Measurements from ENCODE around the gene OGFR.
A peak's percentile ranks its signal among the peaks of the same experiment; 100 is the strongest.

OGFR gene

DNA sequence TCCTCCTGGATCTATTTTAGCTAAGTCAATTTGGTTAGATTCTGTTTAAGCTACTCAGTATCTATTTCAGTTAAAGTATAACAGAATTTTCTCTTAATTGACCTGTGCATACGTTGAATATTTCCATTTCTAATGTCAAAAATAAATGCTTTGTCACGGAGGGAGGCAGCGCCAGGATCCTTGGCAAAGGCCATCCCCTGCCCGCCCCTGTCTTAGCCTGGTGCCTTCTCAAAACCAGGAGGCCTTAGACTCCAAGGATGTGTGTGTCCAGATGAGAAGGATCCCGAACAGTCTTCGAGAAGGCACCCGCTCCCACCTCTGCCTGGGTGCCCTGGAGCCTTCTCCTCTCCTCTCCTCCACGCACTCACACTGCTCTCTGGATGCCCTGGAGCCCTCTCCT, 34.6 kb downstream of the OGFR start:
- ChIA-PET CTCF (interaction anchor here (1.4 kb wide), 1 partner anchor 170 kb away, joined by 6 read pairs; no protein-coding TSS in a partner anchor), POLR2A (no interaction called here)
- no peaks in the 10 kb centered on the region for H3K9me3 ChIP-seq (ENCODE audit: control insufficient read depth, insufficient read depth, low read depth, low read length)
- H3K36me3 ChIP-seq (ENCODE audit: control insufficient read depth in 2 of 2, insufficient read depth in 1 of 2, low read length in 2 of 2), result peaks cover 0 to 44% of the 10 kb centered on the region in 2 experiments; a peak in 2 of 3 replicates
- no peak overlapping the region for H3K27ac ChIP-seq (ENCODE audit: extremely low read depth, low read depth, low read length)
- 0 out of 2 replicates have a peak, but pooled peaks cover 3% of the 10 kb centered on the region for H3K4me1 ChIP-seq (ENCODE audit: control insufficient read depth, insufficient read depth, low read length)
- TF ChIP-seq PRDM6 (tag by site-specific recombination; IDR thresholded peaks at IDR 0.05), result no peak
- TF ChIP-seq ZFHX2 (tag by site-specific recombination; conservative IDR thresholded peaks at IDR 0.05), result no peak
- TF ChIP-seq ZNF580 (tag by site-specific recombination; IDR thresholded peaks at IDR 0.05), result no peak
- no peak for TF ChIP-seq OSR2 (tag by site-specific recombination; IDR thresholded peaks at IDR 0.05)
- no peak for TF ChIP-seq ZBTB48 (tag by site-specific recombination; IDR thresholded peaks at IDR 0.05)
- TF ChIP-seq ZNF626 (tag by site-specific recombination; IDR thresholded peaks at IDR 0.05), result no peak
- TF ChIP-seq ZNF654 (tag by site-specific recombination; IDR thresholded peaks at IDR 0.05; ENCODE audit: low read depth), result no peak
- no peak overlapping the region for H3K4me3 ChIP-seq (ENCODE audit: low read depth, low read length)

- peaks cover 0 to 44% of the 10 kb centered on the region in 2 experiments; a peak in 2 of 3 replicates for H3K36me3 ChIP-seq (ENCODE audit: control insufficient read depth in 2 of 2, insufficient read depth in 1 of 2, low read length in 2 of 2)
- POLR2A ChIA-PET, result no interaction called here
- CTCF ChIA-PET, result no interaction called here
Measured at GRCh38 chr20:62839816-62840215, 35.2 kb downstream of the OGFR start.

More at GRCh38 chr20:62839816-62840215, 35.2 kb downstream of the OGFR start:
- H3K27ac ChIP-seq (ENCODE audit: extremely low read depth, low read depth, low read length), result no peak overlapping the region
- H3K4me1 ChIP-seq (ENCODE audit: control insufficient read depth, insufficient read depth, low read length), result 0 out of 2 replicates have a peak, but pooled peaks cover 3% of the 10 kb centered on the region
- no peaks in the 10 kb centered on the region for H3K9me3 ChIP-seq (ENCODE audit: control insufficient read depth, insufficient read depth, low read depth, low read length)
- TF ChIP-seq, protein P1, sequence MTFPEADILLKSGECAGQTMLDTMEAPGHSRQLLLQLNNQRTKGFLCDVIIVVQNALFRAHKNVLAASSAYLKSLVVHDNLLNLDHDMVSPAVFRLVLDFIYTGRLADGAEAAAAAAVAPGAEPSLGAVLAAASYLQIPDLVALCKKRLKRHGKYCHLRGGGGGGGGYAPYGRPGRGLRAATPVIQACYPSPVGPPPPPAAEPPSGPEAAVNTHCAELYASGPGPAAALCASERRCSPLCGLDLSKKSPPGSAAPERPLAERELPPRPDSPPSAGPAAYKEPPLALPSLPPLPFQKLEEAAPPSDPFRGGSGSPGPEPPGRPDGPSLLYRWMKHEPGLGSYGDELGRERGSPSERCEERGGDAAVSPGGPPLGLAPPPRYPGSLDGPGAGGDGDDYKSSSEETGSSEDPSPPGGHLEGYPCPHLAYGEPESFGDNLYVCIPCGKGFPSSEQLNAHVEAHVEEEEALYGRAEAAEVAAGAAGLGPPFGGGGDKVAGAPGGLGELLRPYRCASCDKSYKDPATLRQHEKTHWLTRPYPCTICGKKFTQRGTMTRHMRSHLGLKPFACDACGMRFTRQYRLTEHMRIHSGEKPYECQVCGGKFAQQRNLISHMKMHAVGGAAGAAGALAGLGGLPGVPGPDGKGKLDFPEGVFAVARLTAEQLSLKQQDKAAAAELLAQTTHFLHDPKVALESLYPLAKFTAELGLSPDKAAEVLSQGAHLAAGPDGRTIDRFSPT (tag by site-specific recombination; IDR thresholded peaks at IDR 0.05), result peak; percentile 48; the same call in 1 of the 2 replicates
- TF ChIP-seq ZNF398 (tag by site-specific recombination; IDR thresholded peaks at IDR 0.05) (peak; percentile 36; the same call in 1 of the 2 replicates), ZNF830 (tag by site-specific recombination; IDR thresholded peaks at IDR 0.05; ENCODE audit: low read depth) (no peak)
- no peak overlapping the region for H3K4me3 ChIP-seq (ENCODE audit: low read depth, low read length)
